Muscle of leg (tissue), 16 donors: ENCODE results near the gene ADGRF1. TPM values are rescaled to one million over a fixed set of nuclear protein-coding genes. Genes with fewer than 3 reads are reported as not detected.
"Not testable (repeated sequence)": the region's sequence is repeated elsewhere in the genome, so short reads cannot be mapped to it uniquely, and the experiment has no call there.

Source experiments
- DNase-seq: peaks from one replicate; pipeline ENCODE4 v3.0.0; 2013
- H3K27ac ChIP-seq: one replicate; pipeline ENCODE4 v1.5.1; 2013; ENCODE audit warnings: mild to moderate bottlenecking, low read length, control low read depth
- H3K27me3 ChIP-seq: one replicate; pipeline ENCODE4 v1.6.1; 2013; ENCODE audit warnings: low read length; ENCODE audit not compliant: control insufficient read depth, insufficient read depth
- H3K36me3 ChIP-seq: one replicate; pipeline ENCODE4 v1.6.1; 2013; ENCODE audit warnings: low read length; ENCODE audit not compliant: control insufficient read depth, insufficient read depth
- H3K4me1 ChIP-seq: one replicate; pipeline ENCODE4 v1.6.1; 2013; ENCODE audit warnings: low read length; ENCODE audit not compliant: control insufficient read depth, insufficient read depth
- H3K4me3 ChIP-seq: one replicate; pipeline ENCODE4 v1.5.1; 2013; ENCODE audit warnings: low read length, control low read depth
- H3K9me3 ChIP-seq: replicated peaks from 2 replicates; pipeline ENCODE4 v1.6.1; 2013; ENCODE audit warnings: low read depth, low read length; ENCODE audit not compliant: control insufficient read depth
- WGBS: methylation state at CpG from one replicate; pipeline ENCODE4 v1.1.5; 2013; ENCODE audit warnings: missing lambda C conversion rate; ENCODE audit not compliant: insufficient coverage; 5-methylcytosine and 5-hydroxymethylcytosine counted together
- long read RNA-seq, 11 donors: transcript quantifications; one replicate each; lab custom pipeline, GENCODE V29; 2026
- polyA plus RNA-seq, 8 donors: library from polyadenylated mRNA; unstranded; fragments of 120-200 nt; gene quantifications; one replicate each; pipeline versions ENCODE4 v1.2.1 to v1.2.3, GENCODE V29; 2013; ENCODE audit warnings: inconsistent platforms in 1 of 8, low replicate concordance in 1 of 8; ENCODE audit not compliant: insufficient read length in 8 of 8, insufficient read depth in 1 of 8
- total RNA-seq: library from RNA; stranded (reverse); fragments of 120-200 nt; gene quantifications from one replicate; pipeline ENCODE4 v1.2.4, GENCODE V29; 2013

ADGRF1 gene
- total RNA-seq (not detected), polyA plus RNA-seq (under 1 TPM in 4 of 8 donors, not detected in 4; 0.03 to 0.16 (median 0.05) TPM)
- long read RNA-seq, donor 1: 0 reads
- long read RNA-seq, donor 2: 0 reads
- long read RNA-seq, donor 3: 0 reads
- long read RNA-seq, donor 4: 0 reads
- long read RNA-seq, donor 5: 0 reads
- long read RNA-seq, donor 6: 0 reads
- long read RNA-seq, donor 7: 0 reads
- long read RNA-seq, donor 8: 0 reads
- long read RNA-seq, donor 9: 0 reads
- long read RNA-seq, donor 10: 0 reads
- long read RNA-seq, donor 11: 0 reads

GRCh38 chr6:47042275-47042791 lies at the start of gene ADGRF1:
ADGRF1 (minus strand) TSS chr6:47042332; CDS start chr6:47029061, 13,271 bp downstream.
- Histone ChIP-seq H3K9me3 (no peaks in the 10 kb centered on the region), H3K27ac (no peak within 1 kb of the TSS), H3K4me3 (no peak within 1 kb of the TSS), H3K27me3 (no peaks in the 10 kb centered on the region), H3K4me1 (peaks cover 3% of the 10 kb centered on the region), H3K36me3 (no peaks in the 10 kb centered on the region)
- 100% methylated on average over 1 of the region's 3 CpGs for WGBS
- no peak for DNase-seq

GRCh38 chr6:47090881-47091280 lies 48.7 kb upstream of the ADGRF1 start:
- Histone ChIP-seq H3K4me1 (peaks cover 10% of the 10 kb centered on the region), H3K27ac (no peak overlapping the region), H3K9me3 (no peaks in the 10 kb centered on the region), H3K36me3 (no peaks in the 10 kb centered on the region), H3K4me3 (no peak overlapping the region), H3K27me3 (no peaks in the 10 kb centered on the region)
- 100% methylated on average over 1 of the region's 6 CpGs for WGBS
- DNase-seq: no peak

GRCh38 chr6:47089473-47089872 lies 47.3 kb upstream of the ADGRF1 start:
- H3K27ac ChIP-seq, H3K4me3 ChIP-seq, H3K27me3 ChIP-seq, H3K36me3 ChIP-seq, DNase-seq, H3K9me3 ChIP-seq: not testable (repeated sequence)
- WGBS: no CpG with 5 or more reads among the region's 4 CpGs
- H3K4me1 ChIP-seq: peaks cover 16% of the 10 kb centered on the region

- Histone ChIP-seq H3K36me3 (no peaks in the 10 kb centered on the region), H3K27me3 (no peaks in the 10 kb centered on the region), H3K4me1 (peaks cover 20% of the 10 kb centered on the region), H3K4me3 (no peak overlapping the region), H3K27ac (no peak overlapping the region), H3K9me3 (no peaks in the 10 kb centered on the region)
- DNase-seq: no peak
- 100% methylated on average over 1 of the region's 4 CpGs for WGBS
These were observed 44.1 kb upstream of the ADGRF1 start for GRCh38 chr6:47086051-47086770.

- Histone ChIP-seq H3K9me3 (no peaks in the 10 kb centered on the region), H3K27ac (no peak overlapping the region), H3K4me3 (no peak overlapping the region), H3K36me3 (no peaks in the 10 kb centered on the region), H3K27me3 (no peaks in the 10 kb centered on the region), H3K4me1 (peaks cover 20% of the 10 kb centered on the region)
- DNase-seq: peak; percentile 59
- WGBS: 56% methylated on average over 1 of the region's 2 CpGs
These were observed 42.5 kb upstream of the ADGRF1 start for GRCh38 chr6:47084610-47085009.

GRCh38 chr6:47083586-47084047 lies 41.5 kb upstream of the ADGRF1 start:
- peaks cover 20% of the 10 kb centered on the region for H3K4me1 ChIP-seq
- no peaks in the 10 kb centered on the region for H3K27me3 ChIP-seq
- H3K9me3 ChIP-seq: no peaks in the 10 kb centered on the region
- H3K36me3 ChIP-seq: no peaks in the 10 kb centered on the region
- no peak overlapping the region for H3K4me3 ChIP-seq
- 0% methylated on average over 2 of the region's 3 CpGs for WGBS
- DNase-seq: peak; percentile 94
- peak overlapping the region; percentile 47 for H3K27ac ChIP-seq

GRCh38 chr6:47080083-47080596 lies 38.0 kb upstream of the ADGRF1 start:
- DNase-seq: no peak
- Histone ChIP-seq H3K36me3 (no peaks in the 10 kb centered on the region), H3K4me3 (no peak overlapping the region), H3K9me3 (no peaks in the 10 kb centered on the region), H3K27me3 (no peaks in the 10 kb centered on the region), H3K27ac (no peak overlapping the region), H3K4me1 (peaks cover 31% of the 10 kb centered on the region)
- WGBS: 100% methylated on average over 1 of the region's 5 CpGs

GRCh38 chr6:47079638-47080037 lies 37.5 kb upstream of the ADGRF1 start:
- H3K27ac ChIP-seq: no peak overlapping the region
- no peaks in the 10 kb centered on the region for H3K27me3 ChIP-seq
- DNase-seq: no peak
- no peak overlapping the region for H3K4me3 ChIP-seq
- H3K36me3 ChIP-seq: no peaks in the 10 kb centered on the region
- H3K9me3 ChIP-seq: no peaks in the 10 kb centered on the region
- WGBS: 90% methylated on average over 3 of the region's 7 CpGs
- H3K4me1 ChIP-seq: peaks cover 27% of the 10 kb centered on the region

GRCh38 chr6:47078991-47079390 lies 36.9 kb upstream of the ADGRF1 start:
- Histone ChIP-seq H3K4me3 (no peak overlapping the region), H3K36me3 (no peaks in the 10 kb centered on the region), H3K27me3 (no peaks in the 10 kb centered on the region), H3K27ac (no peak overlapping the region), H3K4me1 (peaks cover 20% of the 10 kb centered on the region), H3K9me3 (no peaks in the 10 kb centered on the region)
- DNase-seq: no peak
- WGBS: 100% methylated on average over 1 of the region's 6 CpGs
